Adrenal gland (tissue), 12 donors: ENCODE data around the gene VEPH1. TPM values are rescaled to one million over a fixed set of nuclear protein-coding genes. Genes with fewer than 3 reads are reported as not detected.

Experiments used
- DNase-seq, 7 donors: peaks; one replicate each; pipeline ENCODE4 v3.0.0-alpha.2; 2019 to 2020
- H3K27ac ChIP-seq, 5 donors: fragments of 200-600 bp; sonication (generic) in 4 of 5; 1 replicate in 3 of 5; 2 replicates in 2 of 5; pipeline versions ENCODE4 v1.5.1 to v1.8.0; 2016 to 2020; ENCODE audit warnings: mild to moderate bottlenecking in 1 of 5
- H3K27me3 ChIP-seq: fragments of 200-600 bp; 2 replicates; pipeline ENCODE4 v1.8.0; 2021
- H3K36me3 ChIP-seq, 2 donors: fragments of 200-600 bp; replicated peaks in 1 of 2; 1 replicate in 1 of 2; 2 replicates in 1 of 2; pipeline versions ENCODE4 v1.5.1 to v1.8.0; 2018 to 2022
- H3K4me1 ChIP-seq, 2 donors: fragments of 200-600 bp; replicated peaks in 1 of 2; 1 replicate in 1 of 2; 2 replicates in 1 of 2; pipeline versions ENCODE4 v1.5.1 to v1.8.0; 2018 to 2021
- H3K4me3 ChIP-seq, 4 donors: fragments of 200-600 bp; sonication (generic) in 3 of 4; one replicate each; pipeline ENCODE4 v1.5.1; 2016 to 2018
- H3K9me3 ChIP-seq, 3 donors: fragments of 200-600 bp; sonication (generic) in 1 of 3; replicated peaks in 1 of 3; 1 replicate in 2 of 3; 2 replicates in 1 of 3; pipeline versions ENCODE4 v1.5.1 to v1.8.0; 2016 to 2021
- POLR2A ChIP-seq, 2 donors: fragments of 450-650 bp; IDR thresholded peaks; one replicate each; pipeline ENCODE4 v1.6.1; 2017; ENCODE audit warnings: antibody characterized with exemption in 2 of 2, mild to moderate bottlenecking in 2 of 2, moderate library complexity in 1 of 2
- WGBS, 4 donors: extraction: QIAGEN DNeasy Blood & Tissue Kit in 2 of 4; methylation state at CpG; one replicate each; pipeline versions ENCODE4 v1.1.5 to v1.1.7; 2013 to 2017; 5-methylcytosine and 5-hydroxymethylcytosine counted together
- intact Hi-C, 2 donors: fragments of 100-400 bp; cut with DNase I; formaldehyde crosslinking; loops; one replicate each; pipeline versions ENCODE4 v1.14.1 to v1.15.0; 2022 to 2023
- polyA plus RNA-seq, 3 donors: library from polyadenylated mRNA; stranded (reverse); fragments of 200-250 nt in 2 of 3; fragments of 350-450 nt in 1 of 3; fragmentation: Illumina TruSeq in 1 of 3; extraction: RNeasy Lipid Tissue Mini Kit (QIAGEN cat#74804) in 1 of 3; gene quantifications; one replicate each; pipeline ENCODE4 v1.2.3, GENCODE V29; 2013 to 2014
- total RNA-seq, 9 donors: library from RNA; depleted of rRNA in 4 of 9; stranded (reverse); fragments of >200 nt in 4 of 9; fragments of 120-200 nt in 1 of 9; fragmentation: NEBNext Ultra II Directional in 1 of 9; extraction: Animal tissue kit (Norgen Biotek cat#: 25700) in 1 of 9; gene quantifications; one replicate each; pipeline versions ENCODE4 v1.1.0 to v1.2.4, GENCODE V29; 2013 to 2023
- TF ChIP-seq, protein P1 (sequence below), 6 experiments: fragments of 450-650 bp in 4 of 6; fragments of 200-600 bp in 2 of 6; sonication (generic) in 1 of 6; IDR thresholded peaks; 1 replicate in 5 of 6; 2 replicates in 1 of 6; pipeline versions ENCODE4 v1.5.1 to v1.8.0; 2016 to 2021; ENCODE audit warnings: antibody characterized with exemption in 6 of 6, mild to moderate bottlenecking in 2 of 6, moderate library complexity in 1 of 6
- donor health status: healthy with polysubstance abuse.
- donor health status: Bipolar disorder and iron deficiency.
- donor health status: DM: yes; HTN: yes; CAD: no.
- donor health status: DM: no; HTN: no; CAD: no.
- donor health status: DM: no; HTN: no; CAD: no.
- donor health status: DM: yes; HTN: yes; CAD: no.

Gene VEPH1
- total and polyA plus RNA-seq, 12 donors = 16.0 to 124 (median 55.2) TPM

DNA sequence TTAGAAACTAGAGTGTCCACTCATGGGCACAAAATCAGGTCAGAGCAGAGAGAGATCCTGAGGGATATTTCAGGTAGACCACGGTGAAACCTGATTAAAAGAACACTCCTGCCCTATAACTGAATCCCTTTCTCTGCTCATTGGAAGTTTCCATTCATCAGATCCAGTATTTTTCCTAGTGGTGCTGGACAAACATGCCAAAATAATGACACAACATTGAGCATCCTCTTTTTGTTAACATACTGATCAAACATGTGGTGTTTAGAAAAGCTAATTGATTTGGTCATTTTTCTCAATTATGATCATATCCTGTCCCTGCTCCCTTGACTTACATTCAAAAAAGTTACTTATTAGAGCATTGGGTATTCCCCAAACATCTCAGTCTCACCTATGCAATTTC, 39.4 kb downstream of the VEPH1 start:
- no peaks in the 10 kb centered on the region for H3K36me3 ChIP-seq
- no peaks in the 10 kb centered on the region for H3K27me3 ChIP-seq
- WGBS, 4 donors = 81 to 96% (median 88%) methylated on average over 1 of the region's 1 CpG
- no peak overlapping the region for H3K4me3 ChIP-seq
- DNase-seq = no peak
- no peaks in the 10 kb centered on the region for H3K9me3 ChIP-seq
- H3K4me1 ChIP-seq = peaks cover 0 to 3% of the 10 kb centered on the region in 2 donors
- H3K27ac ChIP-seq = no peak overlapping the region
- TF ChIP-seq, protein P1, sequence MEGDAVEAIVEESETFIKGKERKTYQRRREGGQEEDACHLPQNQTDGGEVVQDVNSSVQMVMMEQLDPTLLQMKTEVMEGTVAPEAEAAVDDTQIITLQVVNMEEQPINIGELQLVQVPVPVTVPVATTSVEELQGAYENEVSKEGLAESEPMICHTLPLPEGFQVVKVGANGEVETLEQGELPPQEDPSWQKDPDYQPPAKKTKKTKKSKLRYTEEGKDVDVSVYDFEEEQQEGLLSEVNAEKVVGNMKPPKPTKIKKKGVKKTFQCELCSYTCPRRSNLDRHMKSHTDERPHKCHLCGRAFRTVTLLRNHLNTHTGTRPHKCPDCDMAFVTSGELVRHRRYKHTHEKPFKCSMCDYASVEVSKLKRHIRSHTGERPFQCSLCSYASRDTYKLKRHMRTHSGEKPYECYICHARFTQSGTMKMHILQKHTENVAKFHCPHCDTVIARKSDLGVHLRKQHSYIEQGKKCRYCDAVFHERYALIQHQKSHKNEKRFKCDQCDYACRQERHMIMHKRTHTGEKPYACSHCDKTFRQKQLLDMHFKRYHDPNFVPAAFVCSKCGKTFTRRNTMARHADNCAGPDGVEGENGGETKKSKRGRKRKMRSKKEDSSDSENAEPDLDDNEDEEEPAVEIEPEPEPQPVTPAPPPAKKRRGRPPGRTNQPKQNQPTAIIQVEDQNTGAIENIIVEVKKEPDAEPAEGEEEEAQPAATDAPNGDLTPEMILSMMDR (IDR thresholded peaks at IDR 0.05) = no peak
- TF ChIP-seq POLR2A (IDR thresholded peaks at IDR 0.05) = no peak
- intact Hi-C loops = no loop called here

DNA sequence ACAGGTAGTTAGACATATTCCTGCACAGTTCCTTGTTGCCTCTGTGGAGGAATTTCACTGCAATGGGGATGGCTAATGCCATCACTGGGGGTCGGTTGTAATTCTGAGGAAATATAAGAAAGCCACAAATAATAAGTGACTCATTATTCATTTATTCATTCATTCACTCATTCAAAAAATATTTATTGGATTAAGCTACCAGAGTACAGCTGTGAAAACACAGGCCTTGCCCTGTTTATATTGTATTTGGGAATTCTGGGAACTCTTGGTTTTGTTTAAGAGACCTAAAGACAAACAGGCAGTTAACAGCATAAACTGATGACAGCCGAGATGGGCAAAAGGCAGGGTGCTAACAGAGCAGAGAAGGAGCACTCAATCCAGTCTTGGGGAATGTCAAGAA, 43.0 kb downstream of the VEPH1 start:
- H3K9me3 ChIP-seq = no peaks in the 10 kb centered on the region
- H3K36me3 ChIP-seq = no peaks in the 10 kb centered on the region
- TF ChIP-seq, protein P1 (IDR thresholded peaks at IDR 0.05) = no peak
- no peak for TF ChIP-seq POLR2A (IDR thresholded peaks at IDR 0.05)
- H3K27ac ChIP-seq = no peak overlapping the region
- intact Hi-C loops = no loop called here
- no peak overlapping the region for H3K4me3 ChIP-seq
- no peak for DNase-seq
- WGBS, 4 donors = 58 to 77% (median 72%) methylated on average over 2 of the region's 2 CpGs
- H3K4me1 ChIP-seq = no peaks in the 10 kb centered on the region
- no peaks in the 10 kb centered on the region for H3K27me3 ChIP-seq

DNA sequence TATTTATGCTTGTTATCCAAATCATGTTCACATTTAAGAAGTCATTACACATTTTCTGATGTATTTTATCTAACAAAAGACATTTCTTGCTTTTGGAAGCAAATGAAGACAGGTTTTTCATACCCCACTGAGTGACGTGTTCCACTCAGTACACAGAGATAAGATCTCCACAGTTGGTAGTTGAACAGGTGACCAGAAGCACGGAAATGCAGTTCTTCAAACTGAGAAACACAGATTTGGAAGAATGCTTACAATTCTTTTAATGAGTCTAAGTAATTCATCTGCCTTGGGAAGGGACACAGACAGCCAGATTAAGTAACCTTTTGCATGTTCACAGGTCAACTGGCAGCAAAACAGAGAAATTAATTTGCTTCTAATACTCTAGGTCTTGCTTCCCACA, 43.5 kb downstream of the VEPH1 start:
- H3K36me3 ChIP-seq = no peaks in the 10 kb centered on the region
- intact Hi-C loops = no loop called here
- TF ChIP-seq POLR2A (IDR thresholded peaks at IDR 0.05) = no peak
- TF ChIP-seq, protein P1 (IDR thresholded peaks at IDR 0.05) = no peak
- no peak for DNase-seq
- no peak overlapping the region for H3K4me3 ChIP-seq
- no peak overlapping the region for H3K27ac ChIP-seq
- no peaks in the 10 kb centered on the region for H3K9me3 ChIP-seq
- 73 to 79% (median 78%) methylated on average over 2 of the region's 2 CpGs for WGBS, 4 donors
- H3K4me1 ChIP-seq = no peaks in the 10 kb centered on the region
- no peaks in the 10 kb centered on the region for H3K27me3 ChIP-seq

DNA sequence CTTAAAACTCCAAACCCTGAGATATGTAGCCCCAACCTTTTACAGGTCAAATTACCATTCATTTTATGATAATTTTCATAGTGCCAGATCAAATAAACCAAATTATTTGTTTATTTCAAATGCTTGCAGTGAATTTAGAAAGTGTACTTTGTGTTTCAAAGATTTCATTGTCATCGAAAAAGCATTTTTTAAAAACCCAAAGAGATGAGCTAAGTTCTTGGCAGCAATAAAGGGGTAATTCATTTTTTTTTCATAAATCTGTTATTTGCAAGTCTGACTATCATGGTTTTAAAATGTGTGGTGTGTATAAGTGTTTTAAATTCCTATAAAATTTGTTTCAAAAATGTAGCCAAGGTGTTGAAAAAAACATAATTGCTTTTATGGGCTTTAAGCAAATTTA, 49.4 kb downstream of the VEPH1 start:
- no peak for TF ChIP-seq POLR2A (IDR thresholded peaks at IDR 0.05)
- TF ChIP-seq, protein P1 (IDR thresholded peaks at IDR 0.05) = no peak
- H3K27ac ChIP-seq = no peak overlapping the region
- DNase-seq = no peak
- intact Hi-C loops = no loop called here
- no peaks in the 10 kb centered on the region for H3K27me3 ChIP-seq
- H3K4me3 ChIP-seq = no peak overlapping the region
- no peaks in the 10 kb centered on the region for H3K36me3 ChIP-seq
- no peaks in the 10 kb centered on the region for H3K4me1 ChIP-seq
- 76 to 81% (median 79%) methylated on average over 1 of the region's 1 CpG for WGBS, 4 donors
- H3K9me3 ChIP-seq = no peaks in the 10 kb centered on the region
